Cardiac fibroblast (primary cell): ENCODE measurements around the gene IGSF9.

ENCODE experiments used
- DNase-seq, 2 donors: peaks; one replicate each; pipeline versions ENCODE4 v3.0.0 to v3.0.0-alpha.2; 2010; ENCODE audit warnings: low read depth in 2 of 2
- H3K4me3 ChIP-seq, 2 donors: replicated peaks in 1 of 2; 1 replicate in 1 of 2; 2 replicates in 1 of 2; pipeline ENCODE4 v1.5.1; 2011; ENCODE audit warnings: low read depth in 2 of 2, low read length in 2 of 2, mild to moderate bottlenecking in 2 of 2, moderate library complexity in 1 of 2
- TF ChIP-seq, protein P1 (sequence below): IDR thresholded peaks from one replicate; pipeline ENCODE4 v1.5.1; 2011; ENCODE audit warnings: low read depth, mild to moderate bottlenecking, low read length, inconsistent platforms

IGSF9 gene

DNA sequence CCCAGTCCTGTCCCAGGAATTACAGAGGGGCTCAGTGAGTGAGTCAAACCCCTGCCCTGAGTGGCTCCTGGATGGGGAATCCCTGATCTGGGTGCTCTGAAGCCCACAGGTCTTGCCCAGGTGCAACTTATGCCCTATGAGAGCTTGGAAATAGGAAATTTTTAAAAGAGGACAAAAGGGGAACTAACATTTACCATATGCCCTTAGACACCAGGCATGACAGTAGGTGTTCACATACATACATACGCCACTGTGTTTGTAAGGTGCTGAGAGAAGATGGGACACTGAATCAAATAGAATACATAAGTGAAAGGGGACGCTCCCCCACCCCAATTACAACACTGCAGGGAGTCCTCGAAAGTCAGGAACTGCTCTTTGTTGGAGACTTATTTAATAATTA lies 46.9 kb downstream of the IGSF9 start:
- DNase-seq: no peak
- H3K4me3 ChIP-seq: no peak overlapping the region
- TF ChIP-seq, protein P1, sequence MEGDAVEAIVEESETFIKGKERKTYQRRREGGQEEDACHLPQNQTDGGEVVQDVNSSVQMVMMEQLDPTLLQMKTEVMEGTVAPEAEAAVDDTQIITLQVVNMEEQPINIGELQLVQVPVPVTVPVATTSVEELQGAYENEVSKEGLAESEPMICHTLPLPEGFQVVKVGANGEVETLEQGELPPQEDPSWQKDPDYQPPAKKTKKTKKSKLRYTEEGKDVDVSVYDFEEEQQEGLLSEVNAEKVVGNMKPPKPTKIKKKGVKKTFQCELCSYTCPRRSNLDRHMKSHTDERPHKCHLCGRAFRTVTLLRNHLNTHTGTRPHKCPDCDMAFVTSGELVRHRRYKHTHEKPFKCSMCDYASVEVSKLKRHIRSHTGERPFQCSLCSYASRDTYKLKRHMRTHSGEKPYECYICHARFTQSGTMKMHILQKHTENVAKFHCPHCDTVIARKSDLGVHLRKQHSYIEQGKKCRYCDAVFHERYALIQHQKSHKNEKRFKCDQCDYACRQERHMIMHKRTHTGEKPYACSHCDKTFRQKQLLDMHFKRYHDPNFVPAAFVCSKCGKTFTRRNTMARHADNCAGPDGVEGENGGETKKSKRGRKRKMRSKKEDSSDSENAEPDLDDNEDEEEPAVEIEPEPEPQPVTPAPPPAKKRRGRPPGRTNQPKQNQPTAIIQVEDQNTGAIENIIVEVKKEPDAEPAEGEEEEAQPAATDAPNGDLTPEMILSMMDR: no peak

DNA sequence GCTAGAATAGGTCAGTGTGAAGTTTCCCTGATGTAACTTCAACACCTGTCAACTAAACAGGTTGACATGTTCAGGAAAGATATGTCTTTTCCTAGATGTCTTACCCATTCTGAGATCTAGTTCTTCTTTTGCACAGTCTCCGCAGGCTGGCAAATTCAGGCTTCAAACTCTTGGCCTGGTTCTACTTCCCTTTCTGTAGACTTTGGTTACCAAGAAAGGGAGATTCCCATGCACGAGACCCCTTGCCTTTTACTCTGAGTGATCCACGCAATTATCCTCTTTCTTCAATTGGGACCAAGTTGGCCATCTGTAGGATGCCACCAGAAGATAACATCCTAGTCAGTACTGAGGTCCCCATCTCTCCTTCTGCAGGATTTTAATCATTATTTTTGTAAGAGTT lies 47.5 kb downstream of the IGSF9 start:
- TF ChIP-seq, protein P1: no peak
- H3K4me3 ChIP-seq: no peak overlapping the region
- no peak for DNase-seq

DNA sequence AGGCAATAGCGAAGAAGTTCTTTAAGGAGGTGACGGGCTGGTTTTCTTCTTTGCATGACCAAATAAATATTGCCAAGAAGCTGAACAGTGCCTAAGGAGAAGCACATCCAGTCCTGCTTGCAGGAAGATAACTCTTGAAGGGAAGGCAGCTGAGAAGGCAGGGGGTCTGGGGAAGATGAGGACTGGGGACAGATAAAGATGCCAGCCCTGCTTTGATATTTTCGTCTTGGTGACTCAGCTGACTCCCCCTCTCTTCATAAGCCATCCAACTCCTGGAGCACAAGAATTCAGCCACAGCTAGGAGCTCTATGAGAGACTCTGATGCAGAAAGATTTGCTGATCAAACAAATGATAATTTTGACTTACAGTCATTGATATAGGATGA lies 48.9 kb downstream of the IGSF9 start:
- H3K4me3 ChIP-seq: no peak overlapping the region
- TF ChIP-seq, protein P1: no peak
- no peak for DNase-seq

DNA sequence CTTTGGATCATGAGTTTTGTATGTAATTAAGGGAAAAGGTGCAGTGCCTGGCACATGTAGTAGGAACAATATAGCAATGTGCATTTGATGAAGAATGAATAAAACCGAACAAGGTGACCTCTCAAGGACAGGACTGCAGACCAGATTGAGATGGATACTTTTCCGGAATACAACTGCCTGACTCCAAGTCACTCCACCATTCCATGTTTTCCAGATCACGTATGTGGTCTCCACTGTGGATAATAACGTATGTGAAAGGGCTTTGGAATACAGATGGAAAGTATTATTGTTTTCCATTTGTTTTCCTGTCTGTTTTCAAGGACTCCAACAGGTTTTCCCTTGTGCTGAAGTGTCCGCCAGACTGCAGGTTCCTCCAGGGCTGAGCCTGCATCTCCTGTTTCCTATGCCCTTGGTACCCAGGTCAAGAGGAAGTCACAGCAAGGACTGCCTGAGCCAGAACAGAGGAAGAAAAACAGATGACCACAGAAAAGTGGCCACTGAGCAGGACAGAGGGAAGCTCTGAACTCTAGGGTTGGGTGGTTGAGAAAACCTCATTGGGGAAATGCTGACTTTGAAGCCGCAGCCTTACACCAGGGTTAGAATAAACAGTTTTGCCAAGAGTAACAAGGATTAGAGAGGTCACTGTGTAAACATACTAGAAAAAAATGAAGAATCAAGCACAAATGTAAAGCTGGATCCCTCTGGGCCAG lies 49.4 kb downstream of the IGSF9 start:
- no peak overlapping the region for H3K4me3 ChIP-seq
- TF ChIP-seq, protein P1: no peak
- DNase-seq: no peak

DNA sequence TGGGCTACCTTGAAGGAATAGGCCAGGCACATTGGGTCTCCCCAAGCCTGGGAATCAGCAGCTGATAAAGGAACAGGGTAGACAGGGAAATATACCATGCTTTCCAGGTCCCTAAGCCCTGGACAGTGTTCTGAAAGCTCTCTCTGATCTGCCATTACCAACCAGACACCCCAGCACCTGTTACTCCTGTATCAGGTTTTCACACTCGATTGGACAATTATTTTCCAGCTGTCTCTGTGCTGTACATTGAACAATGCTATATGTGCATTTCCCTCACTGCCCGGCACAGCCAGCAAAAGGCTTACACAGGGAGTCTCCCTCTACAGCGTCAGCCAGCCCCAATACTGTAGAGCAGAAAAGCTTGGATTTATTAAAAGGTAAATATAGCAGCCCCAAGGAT lies 50.1 kb downstream of the IGSF9 start:
- TF ChIP-seq, protein P1: no peak
- DNase-seq: no peak

DNA sequence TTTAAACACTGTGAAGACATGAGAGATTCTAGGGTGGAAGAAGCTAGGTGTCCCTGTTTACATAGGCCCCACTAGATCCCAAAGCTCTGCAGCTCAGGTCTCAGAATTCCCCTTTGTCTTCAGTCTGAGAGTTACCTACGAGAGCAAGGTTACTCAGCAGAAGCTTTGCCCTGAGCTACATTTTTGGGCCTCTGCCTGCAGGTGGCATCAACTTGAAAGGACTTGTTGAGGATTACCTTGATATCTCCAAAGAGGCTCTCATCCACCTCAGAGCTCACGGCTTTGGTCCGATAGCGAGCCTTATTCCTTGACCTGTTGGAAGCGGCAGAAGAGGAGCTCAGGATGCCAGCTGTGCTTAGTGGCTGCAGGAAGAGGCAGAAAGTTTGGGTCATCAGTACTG lies 52.5 kb downstream of the IGSF9 start:
- no peak for DNase-seq
- TF ChIP-seq, protein P1: no peak
- H3K4me3 ChIP-seq: no peak overlapping the region

More for the DNA sequence above, 50.1 kb downstream of the IGSF9 start:
- no peak overlapping the region for H3K4me3 ChIP-seq
